Measurements from ENCODE around the gene FSTL5. TPM values are rescaled to one million over a fixed set of nuclear protein-coding genes. Genes with fewer than 3 reads are reported as not detected.

FSTL5 gene
- total and polyA plus RNA-seq, 2 of the 8 experiments (the other 6 are each of a cell fraction or from before 2014, with no cell fraction given) = 0.09 to 0.32 TPM

GRCh38 chr4:162016991-162017390, 146.8 kb downstream of the FSTL5 start:
- no peaks in the 10 kb centered on the region for H3K79me1 ChIP-seq (ENCODE audit: low read depth, low read length)
- 97% methylated on average over 2 of the region's 2 CpGs; no CpG with 5 or more reads in 1 of the 2 experiments for WGBS, 2 experiments (ENCODE audit: extremely low coverage in 1 of 2, insufficient coverage in 1 of 2, insufficient read length in 1 of 2, insufficient replicate concordance in 2 of 2, low coverage in 1 of 2, low lambda C conversion rate in 2 of 2, missing lambda C conversion rate in 1 of 2)
- TF ChIP-seq GTF2F1 (IDR thresholded peaks at IDR 0.05; ENCODE audit: borderline replicate concordance, low read depth, low read length) = no peak
- no peak for TF ChIP-seq JUN (IDR thresholded peaks at IDR 0.05; ENCODE audit: low read depth, low read length)
- TF ChIP-seq SIRT6 (IDR thresholded peaks at IDR 0.05; ENCODE audit: low read length) = no peak
- no peak for TF ChIP-seq BCL11A (IDR thresholded peaks at IDR 0.05; ENCODE audit: low read depth in 2 of 2, low read length in 2 of 2)
- TF ChIP-seq EGR1 (IDR thresholded peaks at IDR 0.05; ENCODE audit: borderline replicate concordance, low read depth, low read length) = no peak
- TF ChIP-seq CREB1 (IDR thresholded peaks at IDR 0.05) = no peak
- TF ChIP-seq NRF1 (IDR thresholded peaks at IDR 0.05; ENCODE audit: low read depth, low read length) = no peak
- no peak for TF ChIP-seq CEBPB (IDR thresholded peaks at IDR 0.05; ENCODE audit: low read depth, low read length)
- TF ChIP-seq HDAC6 (IDR thresholded peaks at IDR 0.05; ENCODE audit: low read depth, low read length) = no peak
- no peak for TF ChIP-seq KDM4A (IDR thresholded peaks at IDR 0.05; ENCODE audit: low read depth, low read length, severe bottlenecking)
- TF ChIP-seq RFX5 (IDR thresholded peaks at IDR 0.05; ENCODE audit: borderline replicate concordance, low read depth, low read length) = no peak
- TF ChIP-seq BRCA1 (IDR thresholded peaks at IDR 0.05; ENCODE audit: low read depth, low read length) = no peak
- no peak for TF ChIP-seq CBX8 (IDR thresholded peaks at IDR 0.05; ENCODE audit: borderline replicate concordance, low read depth, low read length)
- no peak for TF ChIP-seq POLR2AphosphoS5 (IDR thresholded peaks at IDR 0.05; ENCODE audit: low read depth, low read length)
- no peak for TF ChIP-seq CTBP2 (IDR thresholded peaks at IDR 0.05; ENCODE audit: borderline replicate concordance, insufficient read depth, insufficient read length, low read length)
- no peak for TF ChIP-seq FOSL1 (IDR thresholded peaks at IDR 0.05; ENCODE audit: insufficient read depth, low read depth, low read length)

More at GRCh38 chr4:162016991-162017390, 146.8 kb downstream of the FSTL5 start:
- ChIA-PET POLR2A (ENCODE audit: partially characterized antibody) (no interaction called here), CTCF (ENCODE audit: partially characterized antibody) (no interaction called here)
- no peak overlapping the region for H4K91ac ChIP-seq (replicated peaks; ENCODE audit: insufficient read length, low read length)
- no peak overlapping the region for H2BK120ac ChIP-seq (replicated peaks; ENCODE audit: low read depth, low read length)
- H3K79me2 ChIP-seq (ENCODE audit: control insufficient read depth in 1 of 2, insufficient read depth in 2 of 2, low read length in 2 of 2) = no peaks in the 10 kb centered on the region
- DNase-seq (ENCODE audit: low read depth in 1 of 2, low spot score in 2 of 2) (no peak), FAIRE-seq (no peak)
- H3K23ac ChIP-seq (ENCODE audit: insufficient read length) = no peak overlapping the region
- H4K20me1 ChIP-seq (replicated peaks in 1 of 2; ENCODE audit: control insufficient read depth in 1 of 2, insufficient read depth in 2 of 2, low read length in 2 of 2) = no peaks in the 10 kb centered on the region
- H3K18ac ChIP-seq (ENCODE audit: extremely low read depth, low read length) = no peak overlapping the region
- H3K4me2 ChIP-seq (ENCODE audit: insufficient read depth in 1 of 2, low read depth in 2 of 2, low read length in 2 of 2) = no peak overlapping the region
- no peak overlapping the region for H2AK5ac ChIP-seq (ENCODE audit: low read depth, low read length)
- H3K27ac ChIP-seq (ENCODE audit: low read depth, low read length) = no peak overlapping the region
- no peaks in the 10 kb centered on the region for H3K27me3 ChIP-seq (replicated peaks in 1 of 4; ENCODE audit: control insufficient read depth in 3 of 4, extremely low read depth in 1 of 4, insufficient read depth in 3 of 4, low read length in 3 of 4)
- H3K56ac ChIP-seq (replicated peaks; ENCODE audit: insufficient read length, low read depth, low read length) = no peak overlapping the region
- no peak overlapping the region for H2BK12ac ChIP-seq (ENCODE audit: low read depth, low read length)
- H3K36me3 ChIP-seq (ENCODE audit: control insufficient read depth in 2 of 4, insufficient read depth in 4 of 4, low read length in 3 of 4) = no peaks in the 10 kb centered on the region
- no peak overlapping the region for H2BK20ac ChIP-seq (ENCODE audit: low read length)
- no peak overlapping the region for H3K9ac ChIP-seq (replicated peaks in 1 of 4; ENCODE audit: extremely low read depth in 1 of 4, low read depth in 3 of 4, low read length in 3 of 4)
- H3K9me3 ChIP-seq (ENCODE audit: insufficient read depth in 2 of 2, low read depth in 1 of 2, low read length in 1 of 2) = no peaks in the 10 kb centered on the region
- no peak overlapping the region for H4K8ac ChIP-seq (ENCODE audit: extremely low read depth, insufficient read depth, low read length)
- H3K23me2 ChIP-seq (ENCODE audit: low read depth, low read length) = no peaks in the 10 kb centered on the region; the same call in 1 of the 2 replicates
- H2BK15ac ChIP-seq (ENCODE audit: low read length) = no peak overlapping the region
- no peak overlapping the region for H4K5ac ChIP-seq (ENCODE audit: insufficient read length, low read depth, low read length)
- H3K4ac ChIP-seq (replicated peaks; ENCODE audit: insufficient read length, low read depth, low read length) = no peak overlapping the region
- H3K14ac ChIP-seq (ENCODE audit: insufficient read length) = no peak overlapping the region
- H3K4me3 ChIP-seq (ENCODE audit: extremely low read depth in 1 of 4, insufficient read depth in 2 of 4, low read depth in 3 of 4, low read length in 4 of 4) = no peak overlapping the region
- H2BK5ac ChIP-seq (ENCODE audit: low read depth, low read length) = no peak overlapping the region
- H3K4me1 ChIP-seq (replicated peaks in 1 of 4; ENCODE audit: control insufficient read depth in 3 of 4, insufficient read depth in 4 of 4, low read length in 3 of 4) = no peaks in the 10 kb centered on the region; a peak in 1 of 7 replicates
- H2AFZ ChIP-seq (ENCODE audit: low read length) = no peak overlapping the region

Data from H1 (cell line).